ENCODE data around the gene KRTAP5-9.

GRCh38 chr11:71507102-71507501 lies 41.1 kb upstream of the KRTAP5-9 start:
- TF ChIP-seq POLR2AphosphoS5 (IDR thresholded peaks at IDR 0.05; ENCODE audit: low read depth, low read length) (no peak), RBBP5 (IDR thresholded peaks at IDR 0.05; ENCODE audit: borderline replicate concordance, low read depth, low read length) (no peak), BRCA1 (IDR thresholded peaks at IDR 0.05; ENCODE audit: low read depth, low read length) (no peak)
- TF ChIP-seq, protein P1, sequence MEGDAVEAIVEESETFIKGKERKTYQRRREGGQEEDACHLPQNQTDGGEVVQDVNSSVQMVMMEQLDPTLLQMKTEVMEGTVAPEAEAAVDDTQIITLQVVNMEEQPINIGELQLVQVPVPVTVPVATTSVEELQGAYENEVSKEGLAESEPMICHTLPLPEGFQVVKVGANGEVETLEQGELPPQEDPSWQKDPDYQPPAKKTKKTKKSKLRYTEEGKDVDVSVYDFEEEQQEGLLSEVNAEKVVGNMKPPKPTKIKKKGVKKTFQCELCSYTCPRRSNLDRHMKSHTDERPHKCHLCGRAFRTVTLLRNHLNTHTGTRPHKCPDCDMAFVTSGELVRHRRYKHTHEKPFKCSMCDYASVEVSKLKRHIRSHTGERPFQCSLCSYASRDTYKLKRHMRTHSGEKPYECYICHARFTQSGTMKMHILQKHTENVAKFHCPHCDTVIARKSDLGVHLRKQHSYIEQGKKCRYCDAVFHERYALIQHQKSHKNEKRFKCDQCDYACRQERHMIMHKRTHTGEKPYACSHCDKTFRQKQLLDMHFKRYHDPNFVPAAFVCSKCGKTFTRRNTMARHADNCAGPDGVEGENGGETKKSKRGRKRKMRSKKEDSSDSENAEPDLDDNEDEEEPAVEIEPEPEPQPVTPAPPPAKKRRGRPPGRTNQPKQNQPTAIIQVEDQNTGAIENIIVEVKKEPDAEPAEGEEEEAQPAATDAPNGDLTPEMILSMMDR (IDR thresholded peaks at IDR 0.05; ENCODE audit: control extremely low read depth in 1 of 3, insufficient read depth in 1 of 3, low read depth in 1 of 3, low read length in 3 of 3): no peak

All from H1 (cell line).